Activated T-helper 2 cell treated with anti-CD3 and anti-CD28 coated beads, Interferon-gamma antibody, Interleukin-2, Interleukin-4, amounts not matched to agents 10 μg/mL and 5 μg/mL and 100 μg/mL, durations not matched to agents 14 hours and 24 hours and 36 hours (primary cell): ENCODE results near the gene USO1. TPM values are rescaled to one million over a fixed set of nuclear protein-coding genes. Genes with fewer than 3 reads are reported as not detected.
"Not testable (repeated sequence)": the region's sequence is repeated elsewhere in the genome, so short reads cannot be mapped to it uniquely, and the experiment has no call there.

ENCODE experiments used
- DNase-seq: peaks from one replicate; pipeline ENCODE4 v3.0.0; 2021; ENCODE audit warnings: low spot score
- H3K27ac Mint-ChIP-seq: one replicate; pipeline ENCODE4 v1.8.0; 2021; ENCODE audit warnings: mixed read lengths
- H3K27me3 Mint-ChIP-seq: one replicate; pipeline ENCODE4 v1.8.0; 2021; ENCODE audit warnings: low read depth, mixed read lengths
- H3K36me3 Mint-ChIP-seq: one replicate; pipeline ENCODE4 v1.8.0; 2021; ENCODE audit warnings: low read depth, mixed read lengths
- H3K4me1 Mint-ChIP-seq: one replicate; pipeline ENCODE4 v1.8.0; 2021; ENCODE audit warnings: low read depth, mixed read lengths
- H3K4me3 Mint-ChIP-seq: one replicate; pipeline ENCODE4 v1.8.0; 2021; ENCODE audit warnings: low read depth, mild to moderate bottlenecking, moderate library complexity, mixed read lengths
- H3K9me3 Mint-ChIP-seq: one replicate; pipeline ENCODE4 v1.8.0; 2021; ENCODE audit warnings: mixed read lengths
- intact Hi-C: fragments of 100-400 bp; cut with micrococcal nuclease; formaldehyde crosslinking; loops from one replicate; pipeline ENCODE4 v1.15.1; 2023
- total RNA-seq: library from RNA; stranded (reverse); gene quantifications from 2 replicates; pipeline ENCODE4 v1.2.3, GENCODE V29; 2022

USO1 gene
- total RNA-seq, 1 donor from 2014 or later: 59.0 TPM

DNA sequence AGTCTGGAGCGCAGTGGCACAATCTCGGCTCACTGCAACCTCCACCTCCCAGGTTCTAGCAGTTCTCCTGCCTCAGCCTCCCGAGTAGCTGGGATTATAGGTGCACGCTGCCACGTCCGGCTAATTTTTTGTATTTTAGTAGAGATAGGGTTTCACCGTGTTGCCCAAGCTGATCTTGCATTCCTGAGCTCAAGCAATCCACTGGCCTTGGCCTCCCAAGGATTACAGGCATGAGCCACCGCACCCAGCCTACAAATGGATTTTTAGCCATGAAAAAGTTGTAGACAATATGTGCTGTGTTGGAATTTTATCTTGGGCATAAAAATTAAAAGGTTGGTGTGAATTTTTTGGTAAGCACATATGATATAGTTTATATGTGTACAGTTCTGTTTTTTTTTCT, 81.7 kb downstream of the USO1 start:
- H3K27me3 Mint-ChIP-seq, H3K27ac Mint-ChIP-seq, intact Hi-C loops, DNase-seq, H3K4me3 Mint-ChIP-seq, H3K9me3 Mint-ChIP-seq, H3K4me1 Mint-ChIP-seq: not testable (repeated sequence)
- peaks cover 46% of the 10 kb centered on the region for H3K36me3 Mint-ChIP-seq

DNA sequence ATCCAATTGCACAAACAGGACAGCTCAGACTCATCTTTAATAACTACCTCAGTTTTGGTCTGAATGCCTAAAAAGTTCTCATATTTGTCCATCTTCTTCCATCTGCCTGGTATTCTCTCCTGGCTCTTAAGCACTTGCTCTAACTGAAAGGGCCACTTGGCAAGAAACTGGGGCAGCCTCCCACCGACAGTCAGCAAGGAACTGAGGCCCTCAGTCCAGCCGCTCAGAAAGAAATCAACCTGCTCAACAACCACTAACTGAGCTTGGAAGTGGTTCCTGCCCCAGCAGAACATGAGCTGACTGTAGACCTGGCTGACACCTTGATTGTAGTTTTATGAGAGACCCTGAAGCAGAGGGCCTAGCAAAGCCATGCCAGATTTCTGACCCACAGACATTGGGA, 93.5 kb downstream of the USO1 start:
- no peaks in the 10 kb centered on the region for H3K27me3 Mint-ChIP-seq
- H3K36me3 Mint-ChIP-seq: peaks cover 25% of the 10 kb centered on the region
- no peak overlapping the region for H3K4me3 Mint-ChIP-seq
- no peak for DNase-seq
- H3K4me1 Mint-ChIP-seq: no peaks in the 10 kb centered on the region
- no peak overlapping the region for H3K27ac Mint-ChIP-seq
- H3K9me3 Mint-ChIP-seq: no peaks in the 10 kb centered on the region
- intact Hi-C loops: no loop called here

DNA sequence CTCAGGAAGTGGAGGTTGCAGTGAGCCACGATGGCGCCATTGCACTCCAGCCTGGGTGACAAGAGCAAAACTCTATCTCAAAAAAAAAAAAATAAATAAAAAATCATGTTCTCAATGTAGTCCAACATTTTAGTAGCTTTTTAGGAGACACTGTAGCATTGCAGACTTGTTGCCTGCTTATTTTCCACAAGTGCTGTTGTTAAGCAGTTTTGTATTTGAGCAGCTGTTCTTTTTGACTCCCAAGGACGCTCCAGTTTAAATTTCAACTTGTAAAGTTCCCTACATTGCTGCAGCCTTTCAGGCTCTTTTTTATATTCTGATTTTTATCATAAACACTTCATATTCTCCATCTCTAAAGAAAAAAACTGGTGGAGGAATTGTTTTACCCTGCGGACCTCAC, 94.7 kb downstream of the USO1 start:
- Mint-ChIP-seq H3K27ac (no peak overlapping the region), H3K36me3 (peaks cover 18% of the 10 kb centered on the region), H3K9me3 (no peaks in the 10 kb centered on the region), H3K27me3 (no peaks in the 10 kb centered on the region), H3K4me1 (no peaks in the 10 kb centered on the region), H3K4me3 (no peak overlapping the region)
- intact Hi-C loops: no loop called here
- DNase-seq: no peak

DNA sequence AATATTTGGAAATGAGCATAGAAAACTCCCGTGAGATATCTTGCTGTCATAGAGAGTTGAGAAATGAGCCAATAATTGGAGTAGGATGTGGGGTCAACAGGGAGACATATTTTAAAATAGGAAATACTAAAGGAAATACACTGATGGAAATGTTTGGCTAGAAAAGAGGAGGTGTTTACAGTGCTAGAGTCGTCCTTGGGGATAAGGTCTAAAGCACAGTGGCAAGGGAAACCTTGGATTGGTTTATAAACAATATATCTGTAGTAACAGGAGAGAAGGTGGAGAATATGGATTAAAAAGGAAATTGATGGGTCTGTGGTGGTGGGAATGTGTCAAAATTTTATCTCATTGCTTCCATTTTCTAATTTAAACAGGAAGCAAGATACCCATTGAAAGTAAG, 95.8 kb downstream of the USO1 start:
- H3K4me3 Mint-ChIP-seq: no peak overlapping the region
- H3K27ac Mint-ChIP-seq: no peak overlapping the region
- H3K9me3 Mint-ChIP-seq: no peaks in the 10 kb centered on the region
- DNase-seq: no peak
- H3K4me1 Mint-ChIP-seq: no peaks in the 10 kb centered on the region
- intact Hi-C loops: no loop called here
- no peaks in the 10 kb centered on the region for H3K27me3 Mint-ChIP-seq
- peaks cover 7% of the 10 kb centered on the region for H3K36me3 Mint-ChIP-seq

DNA sequence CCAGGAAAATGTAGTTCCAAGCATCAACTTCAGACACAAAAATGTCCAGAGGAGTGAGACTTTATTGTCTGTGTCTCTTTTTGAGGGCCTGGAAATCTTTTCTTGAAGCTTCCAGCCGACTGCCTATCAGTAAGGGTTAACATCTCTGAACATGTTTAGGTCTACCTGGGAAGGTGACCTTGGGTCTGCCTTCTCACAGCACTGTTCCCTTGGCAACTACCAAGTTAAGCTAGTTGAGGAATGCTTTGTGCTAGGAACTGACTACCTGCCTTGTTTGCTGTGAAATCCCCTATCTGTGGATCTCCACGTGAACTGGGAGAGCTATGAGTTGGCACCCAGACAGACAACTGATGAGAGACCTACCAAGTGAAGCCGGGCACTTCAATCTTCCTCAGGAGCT, 96.3 kb downstream of the USO1 start:
- peaks cover 4% of the 10 kb centered on the region for H3K36me3 Mint-ChIP-seq
- no peaks in the 10 kb centered on the region for H3K9me3 Mint-ChIP-seq
- no peaks in the 10 kb centered on the region for H3K27me3 Mint-ChIP-seq
- DNase-seq: no peak
- H3K27ac Mint-ChIP-seq: no peak overlapping the region
- no peaks in the 10 kb centered on the region for H3K4me1 Mint-ChIP-seq
- intact Hi-C loops: no loop called here
- no peak overlapping the region for H3K4me3 Mint-ChIP-seq

DNA sequence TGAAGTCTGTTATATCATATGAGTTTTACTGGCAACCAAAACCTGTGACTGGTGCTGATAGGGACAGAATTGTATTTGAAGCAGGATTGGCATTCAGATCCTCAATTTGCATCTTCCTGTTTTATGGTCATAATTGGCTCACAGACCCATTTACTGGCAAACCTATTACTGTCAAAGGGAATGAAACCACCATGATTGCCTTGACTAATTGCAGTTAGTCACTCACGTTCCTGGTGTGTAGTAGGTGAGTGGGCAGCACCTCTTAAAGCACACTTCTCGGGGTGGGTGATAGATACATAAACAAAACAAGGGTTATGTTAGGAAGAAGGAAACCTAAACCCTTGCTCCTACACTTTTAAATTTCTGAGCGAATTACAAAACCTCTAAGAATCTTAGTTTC, 96.8 kb downstream of the USO1 start:
- Mint-ChIP-seq H3K36me3 (peaks cover under 1% of the 10 kb centered on the region), H3K27ac (no peak overlapping the region), H3K4me3 (no peak overlapping the region), H3K4me1 (no peaks in the 10 kb centered on the region), H3K9me3 (no peaks in the 10 kb centered on the region), H3K27me3 (no peaks in the 10 kb centered on the region)
- DNase-seq: no peak
- intact Hi-C loops: no loop called here

DNA sequence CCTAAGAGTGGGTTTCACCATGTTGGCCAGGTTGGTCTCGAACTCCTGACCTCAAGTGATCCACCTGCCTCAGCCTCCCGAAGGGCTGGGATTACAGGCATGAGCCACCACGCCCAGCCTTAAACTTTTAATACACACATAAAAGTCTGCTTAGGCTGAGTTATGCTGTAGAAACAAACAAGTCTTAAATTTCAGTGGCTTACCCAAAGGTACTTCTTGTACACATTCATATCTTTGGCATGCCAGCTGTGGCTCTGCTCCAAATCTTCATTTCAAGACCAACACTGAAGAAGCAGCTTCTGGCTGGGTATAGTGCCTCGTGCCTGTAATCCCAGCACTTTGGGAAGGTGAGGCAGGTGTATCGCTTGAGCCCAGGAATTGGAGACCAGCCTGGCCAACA, 97.6 kb downstream of the USO1 start:
- Mint-ChIP-seq H3K27ac (no peak overlapping the region), H3K27me3 (no peaks in the 10 kb centered on the region), H3K4me3 (no peak overlapping the region), H3K36me3 (no peaks in the 10 kb centered on the region), H3K9me3 (no peaks in the 10 kb centered on the region), H3K4me1 (no peaks in the 10 kb centered on the region)
- intact Hi-C loops: no loop called here
- DNase-seq: no peak

DNA sequence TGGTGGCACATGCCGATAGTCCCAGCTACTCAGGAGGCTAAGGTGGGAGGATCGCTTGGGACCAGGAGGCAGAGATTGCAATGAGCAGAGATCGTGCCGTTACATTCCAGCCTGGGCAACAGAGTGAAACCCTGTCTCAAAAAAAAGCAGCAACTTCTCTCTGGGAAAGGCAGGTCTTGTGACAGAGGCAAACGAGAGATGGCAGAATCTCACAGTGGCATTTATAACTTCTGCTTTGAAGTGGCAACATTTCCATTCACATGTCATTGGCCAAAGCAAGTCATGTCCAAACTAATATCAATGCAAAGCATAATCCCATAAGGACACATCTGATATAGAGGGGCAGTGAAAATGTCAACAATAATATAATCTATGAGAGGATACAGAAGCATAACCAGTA, 98.0 kb downstream of the USO1 start:
- no peak for DNase-seq
- Mint-ChIP-seq H3K36me3 (no peaks in the 10 kb centered on the region), H3K27ac (no peak overlapping the region), H3K27me3 (no peaks in the 10 kb centered on the region), H3K4me3 (no peak overlapping the region), H3K4me1 (no peaks in the 10 kb centered on the region), H3K9me3 (no peaks in the 10 kb centered on the region)
- intact Hi-C loops: no loop called here

DNA sequence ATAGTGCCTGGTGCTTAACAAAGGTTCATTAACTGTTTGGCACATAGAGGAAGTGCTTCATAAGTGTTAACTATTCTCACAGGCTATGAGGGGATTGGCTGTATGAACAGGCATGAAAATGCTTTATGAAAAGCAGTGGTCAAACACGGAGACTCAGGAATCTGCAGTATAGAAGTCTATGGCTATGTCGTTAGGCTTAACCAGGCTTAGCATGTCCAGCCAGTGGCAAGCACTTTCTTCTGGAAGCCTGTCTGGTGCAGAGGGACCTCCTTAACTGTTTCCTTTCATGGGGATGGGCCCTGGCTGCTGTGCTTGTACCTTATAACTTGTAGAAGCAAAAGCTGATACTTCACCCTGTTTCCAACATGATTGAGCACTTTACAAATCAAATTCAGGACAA, 99.4 kb downstream of the USO1 start:
- Mint-ChIP-seq H3K27me3 (no peaks in the 10 kb centered on the region), H3K4me1 (no peaks in the 10 kb centered on the region), H3K27ac (no peak overlapping the region), H3K4me3 (no peak overlapping the region), H3K9me3 (no peaks in the 10 kb centered on the region), H3K36me3 (no peaks in the 10 kb centered on the region)
- DNase-seq: no peak
- intact Hi-C loops: no loop called here

DNA sequence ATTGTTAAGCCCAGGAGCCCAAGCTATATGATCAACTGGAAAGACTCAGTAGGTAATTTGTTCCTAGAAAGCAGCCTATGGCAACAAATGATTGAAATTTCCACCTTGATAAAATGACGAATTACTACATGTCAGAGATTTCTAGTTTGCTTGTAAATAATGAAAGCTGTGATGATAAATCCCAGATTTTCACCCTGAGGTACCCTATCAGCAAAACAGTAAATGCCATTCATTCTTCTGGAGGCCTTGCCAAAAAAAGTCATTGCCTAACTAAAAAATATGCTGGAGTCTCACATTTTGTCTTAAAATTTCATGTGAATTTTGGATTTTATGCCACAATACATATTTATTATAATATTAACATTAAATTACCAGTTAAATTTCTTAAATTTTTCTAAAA, 106.5 kb downstream of the USO1 start:
- H3K4me3 Mint-ChIP-seq: no peak overlapping the region
- H3K4me1 Mint-ChIP-seq: no peaks in the 10 kb centered on the region
- H3K36me3 Mint-ChIP-seq: no peaks in the 10 kb centered on the region
- no peak for DNase-seq
- peaks cover 6% of the 10 kb centered on the region for H3K27me3 Mint-ChIP-seq
- H3K9me3 Mint-ChIP-seq: no peaks in the 10 kb centered on the region
- intact Hi-C loops: no loop called here
- no peak overlapping the region for H3K27ac Mint-ChIP-seq

DNA sequence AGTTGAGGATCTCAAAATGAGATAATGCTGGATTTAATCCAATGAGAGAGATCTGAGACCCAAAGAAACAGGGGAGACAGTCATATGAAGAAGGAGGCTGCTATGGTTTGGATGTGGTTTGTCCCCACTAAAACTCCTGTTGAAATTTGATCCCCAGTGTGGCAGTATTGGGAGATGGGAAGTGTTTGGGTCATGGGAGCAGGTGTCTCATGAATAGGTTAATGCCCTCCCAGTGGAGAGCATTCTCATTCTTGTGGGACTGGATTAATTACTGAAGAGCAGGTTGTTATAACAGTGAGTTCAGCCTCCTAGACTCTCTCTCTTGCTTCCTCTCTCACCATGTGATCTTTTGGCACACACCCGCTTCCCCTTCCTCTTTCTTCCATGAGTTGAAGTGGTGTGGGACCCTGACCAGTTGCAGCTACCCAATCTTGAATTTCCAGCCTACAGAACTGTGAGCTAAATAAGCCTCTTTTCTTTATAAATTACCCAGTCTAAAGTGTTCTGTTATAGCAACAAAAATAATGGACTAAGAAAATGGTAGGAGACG, 107.6 kb downstream of the USO1 start:
- intact Hi-C loops: no loop called here
- Mint-ChIP-seq H3K36me3 (no peaks in the 10 kb centered on the region), H3K4me1 (no peaks in the 10 kb centered on the region), H3K27ac (no peak overlapping the region), H3K27me3 (peaks cover 6% of the 10 kb centered on the region), H3K9me3 (no peaks in the 10 kb centered on the region), H3K4me3 (no peak overlapping the region)
- no peak for DNase-seq

DNA sequence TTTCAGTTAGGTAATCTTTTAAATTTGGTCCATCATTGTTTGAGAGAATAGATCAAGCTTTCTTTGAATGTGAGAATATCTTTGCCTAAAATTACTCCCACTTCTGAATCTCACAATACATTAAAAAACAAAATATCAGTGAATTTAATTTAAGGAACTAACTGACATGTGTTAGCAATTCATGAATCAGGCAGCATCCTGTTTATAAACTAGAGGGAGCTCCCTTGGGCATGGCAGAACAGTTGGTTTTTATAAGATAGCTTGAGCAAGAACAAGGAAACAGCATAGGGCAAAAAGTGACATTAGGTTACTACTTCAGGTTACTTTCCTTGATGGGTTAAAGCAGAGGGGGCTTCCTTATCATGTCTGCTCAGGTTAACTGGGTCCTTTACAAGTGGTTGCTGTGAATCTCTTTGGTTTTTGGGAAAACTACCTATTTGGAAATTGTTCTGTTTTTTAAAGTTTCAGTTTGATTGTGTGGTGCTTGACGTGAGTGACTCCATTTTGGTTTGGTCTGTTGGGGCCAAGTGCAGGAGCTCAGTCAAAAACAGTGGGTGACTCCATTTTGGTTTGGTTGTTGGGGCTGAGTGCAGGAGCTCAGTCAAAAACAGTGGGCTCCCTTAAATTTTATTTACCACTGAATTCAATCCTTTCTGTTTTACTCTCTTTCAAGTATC, 109.9 kb downstream of the USO1 start:
- H3K4me1 Mint-ChIP-seq: no peaks in the 10 kb centered on the region
- H3K27ac Mint-ChIP-seq: no peak overlapping the region
- H3K27me3 Mint-ChIP-seq: peaks cover 5% of the 10 kb centered on the region
- no peak for DNase-seq
- H3K9me3 Mint-ChIP-seq: no peaks in the 10 kb centered on the region
- intact Hi-C loops: no loop called here
- H3K4me3 Mint-ChIP-seq: no peak overlapping the region
- no peaks in the 10 kb centered on the region for H3K36me3 Mint-ChIP-seq

DNA sequence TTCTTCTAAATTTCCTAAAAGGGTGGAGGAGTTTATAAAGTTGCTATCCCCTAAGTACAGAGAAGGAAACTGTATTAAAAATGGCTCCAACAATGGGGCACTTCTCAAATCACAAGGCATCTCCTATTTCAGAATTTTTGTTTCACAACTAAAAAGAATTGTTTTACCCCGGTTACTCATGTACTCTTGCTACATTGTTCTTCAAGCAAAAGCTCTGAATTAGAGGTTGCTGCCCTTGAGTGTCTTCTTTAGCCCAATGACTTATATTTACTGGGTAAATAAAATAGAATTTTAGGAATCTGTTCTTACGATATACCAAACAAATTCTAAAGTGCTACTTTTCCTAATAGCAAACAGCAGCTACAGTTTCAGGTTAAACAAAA, 110.4 kb downstream of the USO1 start:
- Mint-ChIP-seq H3K27ac (no peak overlapping the region), H3K27me3 (peaks cover 5% of the 10 kb centered on the region), H3K9me3 (no peaks in the 10 kb centered on the region), H3K36me3 (no peaks in the 10 kb centered on the region), H3K4me3 (no peak overlapping the region), H3K4me1 (no peaks in the 10 kb centered on the region)
- intact Hi-C loops: no loop called here
- DNase-seq: no peak
